Measurements from ENCODE around the gene ALDH3B2. TPM values are rescaled to one million over a fixed set of nuclear protein-coding genes. Genes with fewer than 3 reads are reported as not detected.
"Not testable (repeated sequence)": the region's sequence is repeated elsewhere in the genome, so short reads cannot be mapped to it uniquely, and the experiment has no call there.

The ALDH3B2 gene
- total RNA-seq, 1 experiment from 2014 or later, result not detected

DNA sequence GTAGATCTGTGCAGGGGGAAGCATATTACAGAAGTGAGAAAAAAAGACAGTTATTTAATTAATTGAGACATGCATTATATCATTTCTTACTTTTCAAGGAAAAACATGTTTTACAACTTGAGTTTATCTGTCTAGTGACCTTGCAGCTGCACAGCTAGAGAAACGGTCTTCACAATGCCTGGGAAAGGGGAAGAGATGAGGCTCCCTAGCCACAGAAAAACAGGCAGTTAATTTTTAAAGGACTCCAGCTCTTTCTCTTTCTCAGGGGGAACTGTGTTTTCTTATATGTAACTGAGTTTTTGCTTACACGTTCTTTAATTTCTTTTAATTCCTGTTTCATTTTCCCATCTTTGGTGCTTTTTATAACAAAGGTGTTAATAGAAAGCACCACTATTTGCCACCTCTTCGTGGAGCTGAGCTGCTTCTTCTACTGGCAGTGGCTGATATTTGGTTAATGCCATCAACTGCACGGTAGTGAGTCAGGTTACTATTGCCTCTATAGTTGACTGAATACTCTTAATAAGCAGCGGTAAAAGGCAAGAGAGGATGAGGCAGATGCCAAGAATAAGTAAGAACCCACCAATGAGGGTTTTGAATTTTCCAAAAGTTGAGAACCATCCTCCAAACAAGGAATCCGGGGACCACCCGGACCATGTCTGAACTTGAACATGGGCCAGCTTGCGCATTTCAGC, 11.4 kb upstream of the ALDH3B2 start:
- not testable (repeated sequence) for DNase-seq (ENCODE audit: low spot score)

DNA sequence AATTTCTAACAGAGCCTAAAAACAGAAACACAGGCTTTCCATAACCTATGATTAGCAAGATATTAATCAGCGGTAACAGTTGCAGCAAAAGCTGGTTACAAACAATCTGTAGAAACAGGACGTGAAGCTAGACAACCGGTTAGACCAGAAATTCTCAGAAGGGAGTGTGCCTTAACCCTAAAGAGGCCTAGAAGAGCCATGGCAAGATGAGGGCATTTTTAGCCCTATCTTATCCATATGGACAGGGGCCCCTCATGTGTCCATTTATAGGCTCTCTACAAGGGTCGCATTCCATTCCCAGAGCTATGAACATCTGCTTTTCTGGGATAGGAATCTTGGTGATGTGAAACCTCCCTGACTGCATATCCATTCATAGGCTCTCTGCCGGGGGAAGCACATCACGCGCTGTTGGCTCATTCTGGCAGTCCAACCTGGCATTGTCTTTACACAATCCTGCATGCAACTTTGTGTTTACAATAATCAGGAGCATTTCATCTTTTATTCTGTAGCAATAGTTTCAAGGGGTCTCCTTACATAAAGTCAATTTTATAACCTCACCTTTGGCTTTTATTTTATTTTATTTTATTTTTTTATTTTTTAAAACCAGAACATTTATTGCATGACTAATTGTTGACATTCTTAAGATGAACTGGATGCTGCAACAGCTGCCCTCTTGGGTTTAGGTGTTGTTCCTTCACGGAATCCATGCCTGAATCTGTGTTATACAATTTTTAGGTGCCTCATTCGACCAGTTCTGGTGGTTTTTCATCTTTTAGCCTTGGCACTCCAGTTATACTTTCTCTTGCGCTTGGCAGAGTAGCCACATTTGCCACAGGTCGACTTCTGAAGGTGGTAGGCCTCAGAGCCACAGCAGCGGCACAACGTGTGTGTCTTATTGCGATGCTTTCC, 8.0 kb upstream of the ALDH3B2 start:
- DNase-seq (ENCODE audit: low spot score), result not testable (repeated sequence)

DNA sequence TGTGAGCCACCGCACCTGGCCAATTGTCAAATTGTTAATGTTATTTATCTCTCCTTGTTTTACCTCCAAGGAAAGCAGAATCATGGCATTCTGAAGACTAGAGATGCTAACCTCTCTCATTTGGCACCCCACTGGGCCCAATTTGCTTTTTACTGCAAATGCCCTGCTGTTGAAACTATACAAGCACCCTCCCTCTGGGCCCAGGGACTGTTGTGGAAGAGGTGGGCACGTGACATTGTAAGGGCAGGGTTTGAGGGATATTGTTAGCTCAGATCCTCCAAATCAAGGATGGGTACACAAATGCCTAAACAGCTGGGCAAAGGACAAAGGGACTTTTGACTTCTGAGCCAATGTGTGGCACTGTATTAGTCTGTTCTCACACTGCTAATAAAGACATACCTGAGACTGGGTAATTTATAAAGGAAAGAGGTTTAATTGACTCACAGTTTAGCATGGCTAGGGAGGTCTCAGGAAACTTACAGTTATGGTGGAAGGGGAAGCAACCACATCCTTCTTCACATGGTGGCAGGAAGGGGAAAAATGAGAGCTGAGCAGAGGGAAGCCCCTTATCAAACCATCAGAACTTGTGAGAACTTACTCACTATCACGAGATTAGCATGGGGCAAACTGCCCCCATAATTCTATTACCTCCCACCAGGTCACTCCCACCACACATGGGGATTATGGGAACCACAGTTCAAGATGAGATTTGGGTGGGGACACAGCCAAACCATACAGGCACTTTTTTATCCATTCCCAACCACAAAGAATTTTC, 6.5 kb upstream of the ALDH3B2 start:
- DNase-seq (ENCODE audit: low spot score), result no peak

DNA sequence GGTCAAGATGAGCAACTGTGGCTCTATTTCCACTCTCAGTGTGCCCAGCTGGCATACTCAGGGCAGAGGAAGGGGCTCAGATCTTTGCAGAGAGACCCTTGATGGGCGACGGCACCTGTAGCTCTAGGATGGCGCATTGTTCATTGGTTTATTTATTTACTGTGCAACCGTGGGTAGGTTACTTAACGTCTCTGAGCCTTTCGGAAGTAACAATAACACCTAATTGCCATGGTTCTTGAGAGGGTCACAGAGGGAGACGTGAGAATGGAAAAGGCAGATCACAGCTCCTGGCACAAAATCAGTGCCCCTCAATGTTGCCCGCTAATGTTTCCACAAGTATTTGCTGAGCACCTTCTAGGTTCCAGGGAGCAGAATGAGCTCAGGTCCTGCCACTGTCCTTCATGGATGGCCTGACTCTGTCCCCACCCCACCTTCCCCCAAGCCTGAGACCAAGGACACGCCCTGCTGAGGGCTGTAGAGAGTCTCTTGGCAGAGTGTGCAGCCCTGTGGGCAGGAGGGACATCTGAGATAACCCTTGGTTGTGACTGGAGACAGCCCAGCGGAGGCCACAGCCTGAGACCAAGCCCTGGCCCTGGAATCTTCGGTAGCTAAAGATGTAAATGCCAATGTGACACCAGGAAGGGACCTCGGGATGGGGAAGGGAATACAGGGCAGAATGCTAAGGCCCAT, 780 bp upstream of the ALDH3B2 start:
- DNase-seq (ENCODE audit: low spot score), result no peak

DNA sequence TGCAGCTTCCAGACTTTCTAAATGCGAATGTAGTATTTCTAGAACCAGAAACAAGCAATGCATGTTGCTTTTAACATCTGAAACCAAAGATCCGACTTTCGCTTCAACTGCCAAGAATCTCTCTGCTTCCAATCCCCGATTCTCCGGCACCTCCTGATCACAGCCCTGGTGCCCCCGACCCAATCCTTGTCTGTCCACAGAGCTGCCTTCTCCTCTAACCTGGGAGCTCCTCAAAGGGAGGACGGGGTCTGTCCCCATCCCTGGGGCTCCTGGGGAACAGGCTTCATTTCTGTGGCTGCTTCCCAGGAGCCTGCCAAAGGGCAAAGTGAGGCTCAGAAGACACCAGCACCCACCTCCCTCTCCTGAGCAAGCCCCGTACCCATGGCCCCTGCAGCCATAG, 521 bp downstream of the ALDH3B2 start:
- no peak for DNase-seq (ENCODE audit: low spot score)

DNA sequence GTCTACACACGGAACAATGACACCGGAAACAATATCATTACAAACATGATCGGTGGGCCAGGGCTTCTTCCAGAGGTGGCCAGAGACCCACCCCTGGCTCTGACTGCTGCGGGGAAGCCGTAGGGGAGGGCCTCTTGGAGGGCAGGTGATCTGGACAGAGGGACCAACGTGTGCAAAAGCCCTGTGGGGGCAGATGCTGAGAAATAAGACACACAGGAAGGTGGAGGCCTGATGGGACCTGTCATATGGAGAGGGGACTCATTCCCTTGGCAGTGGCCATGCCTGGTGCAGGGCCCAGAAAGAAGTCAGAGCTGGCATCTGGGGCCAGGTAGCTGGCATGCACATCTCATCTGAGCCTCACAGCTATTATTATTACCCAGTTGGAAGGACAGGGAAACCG, 1.1 kb downstream of the ALDH3B2 start:
- DNase-seq (ENCODE audit: low spot score), result no peak

DNA sequence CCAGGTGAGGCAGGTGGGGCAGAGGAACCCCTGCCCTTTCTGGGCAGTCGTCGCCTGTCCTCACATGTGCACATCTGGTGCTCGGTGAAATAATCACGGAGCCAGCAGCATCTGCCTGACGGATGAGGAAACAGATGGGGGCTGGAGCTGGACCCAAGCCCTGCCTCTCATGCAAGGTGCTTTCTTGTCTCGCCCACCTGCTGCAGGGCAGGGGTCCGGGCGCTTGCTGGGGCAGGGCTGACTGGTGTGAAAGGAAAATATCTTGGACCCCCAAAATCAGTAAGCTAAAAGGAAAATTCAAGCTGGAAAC, 3.3 kb downstream of the ALDH3B2 start:
- DNase-seq (ENCODE audit: low spot score), result no peak

DNA sequence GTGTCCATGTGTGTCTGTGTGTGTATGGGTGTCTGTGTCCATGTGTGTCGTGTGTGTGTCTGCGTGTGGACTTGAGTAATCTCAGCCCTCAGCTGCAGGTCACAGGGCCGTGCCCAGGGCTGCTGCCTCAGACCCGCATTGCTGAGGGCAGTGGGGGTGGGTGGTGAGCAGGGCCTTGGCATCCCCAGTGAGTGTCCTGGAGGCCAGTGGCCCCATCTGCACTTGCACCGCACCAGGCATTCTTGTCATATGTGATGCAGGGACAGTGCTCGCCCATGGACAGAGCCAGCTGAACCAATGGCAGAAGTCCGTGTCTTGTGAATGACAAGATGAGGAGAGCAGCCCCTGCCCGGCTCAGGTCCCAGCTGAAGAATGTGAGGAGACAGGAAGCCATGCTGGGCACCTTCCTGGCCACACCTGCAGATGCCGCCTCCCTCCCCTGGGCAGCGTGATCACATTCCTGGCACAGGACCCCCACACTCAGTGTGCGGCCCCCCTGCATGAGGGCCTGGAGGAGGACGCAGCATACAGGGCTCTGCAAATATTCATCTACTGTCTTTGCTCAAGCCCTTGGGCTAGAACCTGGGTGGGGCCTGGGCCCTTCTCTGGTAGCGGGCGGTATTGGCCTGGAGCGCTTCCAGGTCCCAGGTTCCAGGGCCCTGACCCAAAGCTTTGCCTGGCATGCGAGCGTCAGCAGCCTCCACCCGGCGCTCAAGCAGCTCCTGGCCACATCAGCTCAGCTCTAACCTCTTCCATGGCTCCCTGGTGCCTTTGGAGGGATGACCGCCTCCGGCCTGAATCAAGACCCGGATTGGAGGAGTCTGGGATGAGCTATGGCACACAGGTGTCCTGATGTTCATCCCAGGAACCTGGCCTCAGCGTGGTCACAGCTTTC, 3.9 kb downstream of the ALDH3B2 start:
- no peak for DNase-seq (ENCODE audit: low spot score)

DNA sequence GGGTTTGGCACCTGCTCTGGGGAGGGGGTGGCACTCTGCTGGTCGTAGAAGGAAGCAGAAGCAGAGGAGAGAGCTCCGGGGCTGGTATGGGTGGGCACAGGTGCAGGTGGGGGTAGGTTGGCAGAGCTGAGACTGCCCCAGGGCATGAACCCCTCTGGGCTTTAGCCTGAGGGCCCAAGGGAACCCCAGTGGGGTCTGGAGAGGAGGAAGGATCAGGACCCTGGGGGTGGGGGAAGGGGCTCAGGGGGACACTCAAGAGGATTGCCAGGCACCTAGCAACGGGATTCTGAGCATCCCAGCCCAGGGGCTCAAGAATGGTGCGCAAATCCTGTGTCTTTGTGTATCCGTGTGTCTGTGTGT, 6.3 kb downstream of the ALDH3B2 start:
- no peak for DNase-seq (ENCODE audit: low spot score)

DNA sequence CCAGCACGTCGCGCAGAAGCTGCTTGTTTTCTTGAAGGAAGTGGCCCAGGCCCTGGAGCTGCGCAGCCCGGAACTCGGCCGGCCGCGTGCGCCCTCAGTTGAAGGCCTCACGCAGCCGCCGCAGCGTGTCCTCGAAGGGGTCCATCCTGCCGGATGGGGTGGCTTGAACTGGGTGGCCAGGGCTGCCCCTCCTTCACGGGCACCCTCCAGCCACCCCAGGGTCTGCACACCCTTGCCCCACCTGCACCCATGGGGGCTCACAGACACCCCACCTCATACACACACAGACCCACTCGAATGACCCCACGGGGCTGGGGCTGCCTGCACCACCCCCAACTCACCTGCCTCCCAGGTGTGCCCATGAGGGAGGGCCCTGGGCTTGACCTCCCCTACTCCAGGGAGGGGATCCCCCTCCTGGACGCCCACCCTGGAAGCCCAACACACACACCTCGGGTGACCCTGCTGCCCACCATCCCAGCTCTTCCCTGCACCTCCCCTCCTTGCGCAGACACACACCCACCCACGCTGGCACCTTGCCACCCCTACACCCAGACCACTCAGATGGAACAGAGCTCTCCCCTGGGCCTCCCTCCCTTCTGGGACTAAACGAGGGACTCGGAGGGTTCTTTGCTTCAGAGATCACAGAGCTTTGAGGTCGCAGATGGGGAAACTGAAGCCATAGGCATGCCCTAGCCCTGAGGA, 6.8 kb downstream of the ALDH3B2 start:
- no peak for DNase-seq (ENCODE audit: low spot score)

DNA sequence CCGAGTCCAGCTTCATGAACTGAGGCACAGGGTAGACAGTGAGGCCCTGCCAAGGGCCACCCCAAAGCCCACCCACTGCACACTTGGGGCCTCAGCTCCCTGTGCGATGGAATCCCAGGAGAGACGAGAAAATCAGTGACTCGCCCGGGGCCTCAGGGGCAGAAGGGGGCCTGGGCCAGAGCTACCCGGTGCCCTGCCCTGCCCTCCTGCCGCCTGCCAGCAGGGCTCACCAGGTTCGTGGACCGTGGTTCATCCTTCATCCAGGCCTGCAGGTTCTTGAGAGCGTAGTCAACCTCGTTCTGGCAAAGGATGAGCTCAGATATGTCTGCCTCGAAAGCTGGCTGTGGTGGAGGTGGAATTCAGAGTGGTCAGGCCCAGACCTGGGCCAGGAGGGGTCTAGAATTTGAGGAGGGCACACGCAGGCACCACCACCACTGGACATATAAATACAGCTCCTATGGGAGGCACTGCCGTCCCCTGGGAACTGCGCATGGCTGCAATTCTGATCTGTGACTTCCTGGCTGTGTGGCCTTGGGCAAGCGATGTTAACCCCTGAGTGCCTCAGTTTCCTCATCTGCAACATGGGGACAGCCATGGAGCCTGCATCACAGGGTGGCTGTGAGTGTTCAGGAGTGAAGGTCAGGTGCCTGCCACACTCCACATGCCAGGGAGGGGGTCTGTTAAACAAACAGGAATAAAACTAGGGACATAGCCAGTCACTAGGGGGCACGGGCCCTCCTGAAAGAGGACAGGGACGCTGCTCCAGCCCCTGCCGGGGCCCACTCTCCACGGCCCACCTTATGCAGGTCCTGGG, 7.5 kb downstream of the ALDH3B2 start:
- no peak for DNase-seq (ENCODE audit: low spot score)

DNA sequence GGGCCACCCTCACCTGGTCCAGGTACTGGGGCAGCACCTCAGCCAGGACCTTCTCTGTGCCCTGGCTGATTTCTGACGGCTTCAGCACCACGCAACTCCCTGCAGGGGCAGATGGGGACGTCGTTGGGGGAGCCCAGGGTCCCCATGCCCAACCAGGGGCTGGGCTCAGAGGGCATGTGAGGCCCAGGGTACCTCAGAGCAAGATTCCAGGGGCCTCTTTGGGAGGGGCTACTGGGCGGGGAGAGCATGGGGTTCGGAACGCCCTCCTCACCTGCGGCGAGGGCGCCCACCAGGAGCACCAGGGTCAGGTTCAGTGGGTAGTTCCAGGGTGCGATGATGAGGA, 8.1 kb downstream of the ALDH3B2 start:
- no peak for DNase-seq (ENCODE audit: low spot score)

DNA sequence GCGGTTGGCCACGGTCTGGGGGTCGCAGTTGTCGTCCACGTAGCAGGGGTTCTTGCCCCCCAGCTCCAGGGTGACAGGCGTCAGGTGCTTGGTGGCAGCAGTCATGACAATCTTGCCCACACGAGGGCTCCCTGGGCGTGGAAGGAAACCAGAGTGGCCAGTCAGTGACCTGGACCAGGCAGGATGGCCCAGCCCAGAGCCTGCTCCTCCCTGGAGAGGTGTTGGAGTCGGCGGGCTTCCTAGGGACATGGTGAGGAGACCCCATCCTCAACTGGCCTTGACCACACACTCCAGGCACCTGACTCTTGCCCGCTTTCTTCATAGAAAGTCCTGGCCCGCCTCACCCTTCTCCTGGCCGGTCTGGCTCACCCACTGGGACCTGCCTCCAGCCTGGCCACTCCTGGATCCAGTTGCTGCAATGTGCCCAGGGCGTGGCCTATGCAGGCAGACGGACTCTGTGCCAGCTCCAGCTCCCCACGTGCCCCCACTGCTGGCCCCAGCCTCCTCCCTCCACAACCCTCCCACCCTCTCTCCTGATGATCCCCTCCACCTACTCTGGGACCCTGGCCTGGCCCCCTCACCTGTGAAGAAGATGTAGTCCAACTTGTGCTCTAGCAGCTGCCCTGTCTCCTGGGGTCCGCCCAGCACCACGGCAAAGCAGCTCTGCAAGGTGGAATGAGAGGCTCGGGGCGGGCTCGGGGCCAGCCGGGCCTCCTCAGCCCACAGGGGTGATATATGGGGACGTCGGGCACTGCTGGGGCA, 8.7 kb downstream of the ALDH3B2 start:
- DNase-seq (ENCODE audit: low spot score), result no peak

DNA sequence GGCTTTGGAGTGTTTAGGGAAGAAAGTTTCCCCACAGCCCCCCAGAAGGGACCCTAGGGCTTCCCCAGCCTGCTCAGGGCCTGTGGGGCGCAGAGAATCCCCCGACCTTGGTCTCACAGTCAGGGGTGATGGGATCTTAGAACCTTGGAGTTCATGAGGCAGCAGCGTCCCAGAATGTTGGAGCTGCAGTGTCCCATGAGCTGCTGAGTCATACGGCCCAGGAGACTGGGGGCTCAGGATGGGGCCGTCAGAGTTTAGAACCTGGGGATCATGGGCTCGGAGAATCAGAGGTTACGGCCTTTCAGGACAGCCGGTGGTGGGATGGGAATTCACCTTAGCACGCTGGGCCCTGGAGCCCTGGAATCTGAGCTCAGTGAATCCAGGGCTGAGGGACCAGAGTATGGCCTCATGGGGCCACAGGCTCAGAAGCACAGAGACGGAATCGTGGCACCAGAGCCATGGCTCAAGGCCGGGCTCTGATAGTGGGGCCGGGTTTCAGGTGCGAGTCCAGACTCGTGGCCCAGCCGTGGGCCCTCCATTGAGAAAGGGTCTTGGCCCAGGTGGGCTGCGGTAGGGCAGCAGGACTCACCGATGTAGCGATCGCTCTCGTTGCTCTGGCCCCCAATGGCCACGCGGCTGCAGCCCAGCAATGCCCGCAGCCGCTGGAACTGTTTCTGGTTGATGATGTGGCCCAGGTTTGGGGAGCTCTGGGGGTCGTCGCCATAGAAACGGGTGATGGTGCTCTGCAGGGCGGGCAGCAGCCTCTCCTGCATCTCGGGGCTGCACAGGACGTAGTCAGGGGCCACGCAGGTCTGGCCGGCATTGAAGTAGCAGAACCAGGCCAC, 9.5 kb downstream of the ALDH3B2 start:
- no peak for DNase-seq (ENCODE audit: low spot score)

DNA sequence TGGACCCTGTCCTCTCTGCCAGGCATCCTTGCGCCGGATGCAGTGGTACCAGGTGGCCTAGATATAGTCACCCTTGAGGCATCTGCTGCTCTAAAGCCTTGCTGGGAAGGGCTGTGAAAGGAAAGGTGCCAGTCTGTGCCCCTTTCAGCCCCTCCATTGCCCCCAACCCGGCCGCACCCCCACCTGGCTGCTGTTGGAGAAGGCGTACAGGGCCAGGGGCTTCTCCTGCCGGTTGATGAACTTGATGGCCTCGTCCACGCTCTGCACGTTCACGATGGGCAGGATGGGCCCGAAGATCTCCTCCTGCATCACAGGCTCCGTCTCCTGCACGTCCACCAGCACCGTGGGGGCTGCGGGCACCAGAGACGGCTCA, 10.2 kb downstream of the ALDH3B2 start:
- no peak for DNase-seq (ENCODE audit: low spot score)

DNA sequence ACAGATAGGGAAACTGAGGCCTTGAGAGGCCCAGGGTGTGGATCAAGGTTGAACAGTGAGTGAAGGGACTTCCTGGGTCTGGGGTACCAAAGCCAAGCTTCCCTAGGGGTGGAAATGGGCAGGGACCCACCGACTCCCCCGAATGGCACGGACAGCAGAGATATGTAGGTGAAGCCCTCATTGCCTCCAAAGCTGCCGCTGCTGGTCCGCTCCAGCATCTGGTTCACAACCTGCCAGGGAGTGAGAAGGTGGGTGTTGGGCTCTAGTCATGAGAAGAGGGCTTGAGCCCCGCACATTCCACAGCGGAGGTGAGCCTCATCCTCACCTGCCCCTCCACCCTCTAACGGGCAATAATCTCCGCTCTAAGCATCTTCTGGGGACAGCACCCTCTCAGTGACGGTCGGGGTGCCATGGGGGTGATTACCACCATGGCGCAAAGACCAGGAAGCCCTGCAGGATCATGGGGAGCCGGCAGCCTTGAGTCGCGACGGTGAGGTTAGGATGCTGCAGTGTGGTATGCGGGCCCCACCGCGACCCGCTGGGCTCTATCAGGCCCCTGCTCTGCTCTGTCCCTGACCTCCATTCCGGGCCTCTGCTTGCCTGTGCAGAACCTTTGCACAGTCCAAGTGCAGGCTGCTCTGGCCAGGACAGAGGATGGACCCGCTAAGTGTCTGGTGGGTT, 10.8 kb downstream of the ALDH3B2 start:
- DNase-seq (ENCODE audit: low spot score), result no peak

DNA sequence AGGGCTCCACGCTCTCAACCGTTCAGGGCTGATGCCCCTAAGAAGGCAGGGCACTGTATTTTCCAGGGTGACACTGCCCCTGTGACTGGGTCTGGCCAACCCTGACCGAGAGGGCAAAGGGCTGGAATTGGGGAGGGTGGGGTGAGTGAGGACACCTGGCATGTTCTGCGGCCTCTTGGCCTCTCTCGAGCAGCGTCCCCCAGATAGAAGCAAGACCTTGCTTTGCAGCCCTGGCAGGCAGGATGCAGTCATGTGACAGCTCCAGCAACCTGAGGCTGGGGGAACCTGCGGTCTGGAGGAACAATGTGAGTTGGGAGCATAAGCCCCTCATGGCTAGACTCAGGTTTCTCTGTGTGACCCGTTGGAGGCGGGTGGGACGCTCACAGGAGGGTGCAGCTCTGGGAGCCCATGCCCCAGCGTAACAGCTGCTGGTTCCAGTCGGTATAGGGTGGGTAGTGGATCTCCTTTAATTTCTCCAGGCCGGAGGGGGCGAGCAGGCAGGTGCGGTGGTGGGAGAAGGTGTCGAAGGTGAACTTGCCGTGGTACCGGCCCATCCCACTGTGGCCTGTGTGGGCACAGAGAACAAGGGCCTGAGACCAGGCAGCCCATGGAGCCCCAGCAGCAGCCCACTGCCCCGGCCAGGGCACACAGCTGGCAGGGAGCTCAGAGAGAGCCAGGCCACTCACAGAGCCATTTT, 11.4 kb downstream of the ALDH3B2 start:
- DNase-seq (ENCODE audit: low spot score), result no peak

All from H4 (cell line).